ENCODE results near the gene SSH2.

DNA sequence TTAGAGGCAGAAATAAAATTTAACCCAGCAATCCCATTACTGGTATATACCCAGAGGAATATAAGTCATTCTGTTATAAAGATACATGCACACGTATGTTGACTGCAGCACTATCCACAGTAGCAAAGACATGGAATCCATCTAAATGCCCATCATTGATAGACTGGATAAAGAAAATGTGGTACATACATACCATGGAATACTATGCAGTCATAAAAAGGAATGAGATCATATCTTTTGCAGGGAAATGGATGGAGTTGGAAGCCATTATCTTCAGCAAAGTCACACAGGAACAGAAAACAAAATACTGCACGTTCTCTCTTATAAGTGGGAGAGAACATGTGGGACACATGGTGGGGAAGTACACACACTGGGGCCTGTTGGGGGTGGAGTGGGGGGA is 23.1 kb downstream of the SSH2 start:
- TF ChIP-seq EZH2 (IDR thresholded peaks at IDR 0.05; ENCODE audit: insufficient read depth, poor library complexity, severe bottlenecking) (no peak), EZH2phosphoT487 (IDR thresholded peaks at IDR 0.05; ENCODE audit: insufficient read depth, low read depth) (no peak)

Measured in GM23248 (cell line).